H1 (cell line): Measurements from ENCODE around the gene GDAP1L1. TPM values are rescaled to one million over a fixed set of nuclear protein-coding genes. Genes with fewer than 3 reads are reported as not detected.

ENCODE experiments used
- ASH2L ChIP-seq: fragments of 200-600, 300-600 bp; sonication (generic); IDR thresholded peaks from one replicate; pipeline ENCODE4 v1.7.1; 2017; ENCODE audit warnings: low read length
- BACH1 ChIP-seq: IDR thresholded peaks from 2 replicates; pipeline ENCODE4 v1.6.1; 2012; ENCODE audit warnings: low read length, improper control_type of control experiment
- BCL11A ChIP-seq, 2 experiments: IDR thresholded peaks; one replicate each; pipeline ENCODE4 v1.6.1; 2011; ENCODE audit warnings: low read depth in 2 of 2, low read length in 2 of 2, mild to moderate bottlenecking in 2 of 2
- BRCA1 ChIP-seq: IDR thresholded peaks from 2 replicates; pipeline ENCODE4 v1.6.1; 2012; ENCODE audit warnings: low read depth, low read length, improper control_type of control experiment
- CEBPB ChIP-seq: IDR thresholded peaks from 2 replicates; pipeline ENCODE4 v1.6.1; 2012; ENCODE audit warnings: low read depth, low read length
- CTBP2 ChIP-seq: IDR thresholded peaks from 2 replicates; pipeline ENCODE4 v1.7.0; 2011; ENCODE audit warnings: borderline replicate concordance, mild to moderate bottlenecking, moderate library complexity, mixed read lengths, low read length; ENCODE audit not compliant: insufficient read depth, insufficient read length
- EZH2 ChIP-seq: fragments of 200-600 bp; sonication (generic); IDR thresholded peaks from 2 replicates; pipeline ENCODE4 v1.7.1; 2012; ENCODE audit warnings: low read depth, mild to moderate bottlenecking, moderate library complexity, low read length, inconsistent platforms; ENCODE audit not compliant: severe bottlenecking
- FOSL1 ChIP-seq: IDR thresholded peaks from 2 replicates; pipeline ENCODE4 v1.6.1; 2011; ENCODE audit warnings: mild to moderate bottlenecking, low read depth, low read length, moderate library complexity; ENCODE audit not compliant: insufficient read depth
- GABPA ChIP-seq: IDR thresholded peaks from 2 replicates; pipeline ENCODE4 v1.6.1; 2011; ENCODE audit warnings: mild to moderate bottlenecking, low read length, moderate library complexity, borderline replicate concordance; ENCODE audit not compliant: insufficient read depth
- HDAC2 ChIP-seq, 2 experiments: fragments of 300-600 bp in 1 of 2; sonication (generic) in 1 of 2; IDR thresholded peaks; 2 replicates each; pipeline ENCODE4 v1.6.1; 2011 to 2012; ENCODE audit warnings: low read depth in 2 of 2, low read length in 2 of 2, mild to moderate bottlenecking in 2 of 2, moderate library complexity in 2 of 2, borderline replicate concordance in 1 of 2, inconsistent platforms in 1 of 2
- JUND ChIP-seq: IDR thresholded peaks from 2 replicates; pipeline ENCODE4 v1.6.1; 2011; ENCODE audit warnings: mild to moderate bottlenecking, improper control_type of control experiment, low read length
- MAFK ChIP-seq: IDR thresholded peaks from 2 replicates; pipeline ENCODE4 v1.6.1; 2012; ENCODE audit warnings: low read depth, mild to moderate bottlenecking, improper control_type of control experiment, low read length
- NRF1 ChIP-seq: IDR thresholded peaks from 2 replicates; pipeline ENCODE4 v1.6.1; 2011; ENCODE audit warnings: mild to moderate bottlenecking, low read depth, low read length, improper control_type of control experiment
- POLR2A ChIP-seq, 2 experiments: IDR thresholded peaks; 1 replicate in 1 of 2; 2 replicates in 1 of 2; pipeline ENCODE4 v1.6.1; 2011; ENCODE audit warnings: low read depth in 2 of 2, low read length in 2 of 2, mild to moderate bottlenecking in 2 of 2; ENCODE audit errors: control extremely low read depth in 1 of 2
- POLR2AphosphoS5 ChIP-seq: IDR thresholded peaks from 2 replicates; pipeline ENCODE4 v1.6.1; 2011; ENCODE audit warnings: low read depth, low read length
- RAD21 ChIP-seq, 2 experiments: IDR thresholded peaks in 1 of 2; conservative IDR thresholded peaks in 1 of 2; 2 replicates each; pipeline ENCODE4 v1.6.1; 2011; ENCODE audit warnings: low read depth in 2 of 2, low read length in 2 of 2, improper control_type of control experiment in 1 of 2, inconsistent platforms in 1 of 2, mild to moderate bottlenecking in 1 of 2, moderate library complexity in 1 of 2
- RBBP5 ChIP-seq: IDR thresholded peaks from 2 replicates; pipeline ENCODE4 v1.7.1; 2012; ENCODE audit warnings: low read depth, mild to moderate bottlenecking, inconsistent platforms, low read length, moderate library complexity, borderline replicate concordance
- RXRA ChIP-seq: IDR thresholded peaks from 2 replicates; pipeline ENCODE4 v1.6.1; 2011; ENCODE audit warnings: low read depth, mild to moderate bottlenecking, low read length, moderate library complexity; ENCODE audit not compliant: insufficient read depth
- SIRT6 ChIP-seq: IDR thresholded peaks from one replicate; pipeline ENCODE4 v1.7.1; 2012; ENCODE audit warnings: low read length, inconsistent platforms
- SP4 ChIP-seq: IDR thresholded peaks from 2 replicates; pipeline ENCODE4 v1.6.1; 2012; ENCODE audit warnings: low read length, inconsistent platforms
- SRF ChIP-seq: IDR thresholded peaks from 2 replicates; pipeline ENCODE4 v1.6.1; 2011; ENCODE audit warnings: mild to moderate bottlenecking, low read depth, low read length, moderate library complexity
- SUZ12 ChIP-seq: fragments of 200-600 bp; sonication (generic); IDR thresholded peaks from 2 replicates; pipeline ENCODE4 v1.6.1; 2012; ENCODE audit warnings: mild to moderate bottlenecking, inconsistent platforms, low read length, moderate library complexity, mixed read lengths
- TAF1 ChIP-seq: IDR thresholded peaks from 2 replicates; pipeline ENCODE4 v1.6.1; 2011; ENCODE audit warnings: mild to moderate bottlenecking, low read depth, low read length
- TAF7 ChIP-seq: optimal IDR thresholded peaks from 2 replicates; pipeline ENCODE3; 2011; ENCODE audit warnings: low read depth, mild to moderate bottlenecking, inconsistent platforms, low read length, moderate library complexity, borderline replicate concordance
- TBP ChIP-seq: IDR thresholded peaks from 2 replicates; pipeline ENCODE4 v1.6.1; 2011; ENCODE audit warnings: low read depth, low read length, improper control_type of control experiment
- TEAD4 ChIP-seq: IDR thresholded peaks from 2 replicates; pipeline ENCODE4 v1.6.1; 2012; ENCODE audit warnings: low read depth, low read length, inconsistent platforms, mixed read lengths
- polyA plus RNA-seq, 7 experiments: library from polyadenylated mRNA; depleted of rRNA in 3 of 7; stranded (reverse) in 5 of 7; unstranded in 2 of 7; fragments of >200 nt in 5 of 7; fragments of 200-250 nt in 2 of 7; gene quantifications; 1 replicate in 5 of 7; 2 replicates in 1 of 7; 4 replicates in 1 of 7; pipeline versions ENCODE4 v1.2.1 to v1.2.3, GENCODE V29; 2011 to 2013; ENCODE audit warnings: missing spikeins in 2 of 7, mixed read lengths in 2 of 7
- total RNA-seq: library from RNA; stranded (reverse); fragmentation: NEBNext Ultra II Directional; extraction: Animal tissue kit (Norgen Biotek cat#: 25700); gene quantifications from 2 replicates; pipeline ENCODE4 v1.2.1, GENCODE V29; 2021

The GDAP1L1 gene
- total and polyA plus RNA-seq, 2 of the 8 experiments (the other 6 are each of a cell fraction or from before 2014, with no cell fraction given): 8.5 to 63.1 TPM

DNA sequence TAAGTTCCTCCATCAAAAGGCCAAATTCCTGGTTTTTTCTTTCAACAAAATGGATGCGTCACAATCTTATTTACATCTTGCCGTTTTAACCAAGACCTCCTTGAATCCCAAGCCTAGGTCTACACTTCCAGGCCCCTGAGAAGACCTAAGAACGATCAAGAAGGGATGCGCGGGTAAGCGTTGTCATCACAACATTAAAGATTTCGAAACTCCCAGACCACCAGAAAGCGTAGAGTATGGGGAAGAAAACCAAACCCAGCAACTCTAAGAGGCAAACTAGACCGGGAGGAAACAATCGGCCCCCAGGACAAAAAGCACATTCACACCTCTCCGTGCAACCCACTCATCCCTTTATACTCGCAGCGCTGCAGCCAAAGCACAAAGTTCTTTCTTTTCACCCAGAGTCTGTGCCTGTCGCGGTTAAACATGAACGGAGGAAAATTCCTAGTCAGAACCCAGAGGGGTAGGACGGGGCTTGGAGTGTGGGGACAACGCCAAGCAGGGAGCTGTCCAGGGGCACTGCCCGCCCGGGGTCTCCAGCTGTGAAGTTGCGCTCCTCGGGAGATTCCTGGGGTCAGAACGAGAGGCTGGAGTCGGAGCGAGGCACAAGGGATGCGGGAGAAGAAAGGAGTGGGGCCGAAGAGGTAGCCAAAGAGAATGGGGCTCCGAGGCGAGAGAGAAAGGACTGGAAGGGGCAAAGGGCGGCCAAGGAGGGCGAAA lies 37.3 kb upstream of the GDAP1L1 start (continued):
- TF ChIP-seq SRF (no peak), RXRA (no peak), ASH2L (peak; percentile 46), SP4 (no peak), NRF1 (no peak), RAD21 (IDR thresholded peaks at IDR 0.05 in 1 of 2, conservative IDR thresholded peaks at IDR 0.05 in 1 of 2; ENCODE audit: low read depth in 2 of 2, low read length in 2 of 2) (no peak), CTBP2 (no peak), CEBPB (no peak), POLR2AphosphoS5 (no peak), MAFK (no peak), FOSL1 (no peak), BCL11A (IDR thresholded peaks at IDR 0.05; ENCODE audit: low read depth in 2 of 2, low read length in 2 of 2) (no peak), RBBP5 (no peak), SIRT6 (no peak), TBP (no peak), HDAC2 (IDR thresholded peaks at IDR 0.05; ENCODE audit: borderline replicate concordance in 1 of 2, low read depth in 2 of 2, low read length in 2 of 2) (peak in 1 of 2 experiments; percentile 75; a peak in 1 of 4 replicates), TAF7 (peak; percentile 74), GABPA (no peak), BACH1 (no peak), JUND (no peak), POLR2A (IDR thresholded peaks at IDR 0.05; ENCODE audit: control extremely low read depth in 1 of 2, low read depth in 2 of 2, low read length in 2 of 2) (peak in 1 of 2 experiments; percentile 53; a peak in 1 of 3 replicates), BRCA1 (no peak), TEAD4 (no peak), SUZ12 (no peak), TAF1 (no peak), EZH2 (no peak)
- TF ChIP-seq, all 59 proteins: peak for 6
